GM19025 (cell line): Measurements from ENCODE around the gene ALDH3A2.
"Not testable (repeated sequence)": the region's sequence is repeated elsewhere in the genome, so short reads cannot be mapped to it uniquely, and the experiment has no call there.

Source experiments
- ATAC-seq: cut with Tn5 transposase; IDR thresholded peaks from one replicate; pipeline ENCODE4 v1.9.1; 2021; ENCODE audit warnings: mild to moderate bottlenecking, low read depth, moderate library complexity; ENCODE audit not compliant: unreplicated experiment

The ALDH3A2 gene

DNA sequence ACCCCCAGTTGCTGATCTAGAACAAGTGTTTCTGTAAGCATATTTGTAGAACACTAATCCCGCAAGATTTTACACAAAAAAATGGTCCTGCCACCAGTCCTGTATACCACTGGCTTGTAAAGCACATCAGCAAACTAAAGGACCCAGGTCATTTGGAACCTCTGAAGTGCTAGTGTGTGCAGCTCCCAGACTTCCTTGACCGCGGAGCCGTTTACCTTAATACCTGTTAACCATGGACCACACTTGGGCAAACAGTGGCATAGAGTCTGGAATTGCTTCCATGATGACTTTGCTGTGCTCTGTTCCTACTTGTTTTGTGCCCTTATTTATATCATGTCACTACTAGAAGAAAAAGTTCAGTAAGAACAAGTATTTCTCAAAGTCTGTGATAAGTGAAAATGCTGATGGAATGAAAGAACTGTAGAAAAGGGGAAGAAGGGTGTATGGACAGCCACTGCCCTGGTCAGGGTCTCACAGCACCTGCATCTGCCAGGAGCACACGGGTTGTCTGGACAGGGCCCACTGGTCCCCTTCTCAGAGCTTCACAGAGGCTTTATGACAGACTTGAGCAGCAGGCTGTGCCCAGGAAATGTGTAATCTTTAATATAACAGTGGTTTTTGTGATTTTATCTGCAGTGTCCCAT is 29.3 kb downstream of the ALDH3A2 start:
- no peak for ATAC-seq

DNA sequence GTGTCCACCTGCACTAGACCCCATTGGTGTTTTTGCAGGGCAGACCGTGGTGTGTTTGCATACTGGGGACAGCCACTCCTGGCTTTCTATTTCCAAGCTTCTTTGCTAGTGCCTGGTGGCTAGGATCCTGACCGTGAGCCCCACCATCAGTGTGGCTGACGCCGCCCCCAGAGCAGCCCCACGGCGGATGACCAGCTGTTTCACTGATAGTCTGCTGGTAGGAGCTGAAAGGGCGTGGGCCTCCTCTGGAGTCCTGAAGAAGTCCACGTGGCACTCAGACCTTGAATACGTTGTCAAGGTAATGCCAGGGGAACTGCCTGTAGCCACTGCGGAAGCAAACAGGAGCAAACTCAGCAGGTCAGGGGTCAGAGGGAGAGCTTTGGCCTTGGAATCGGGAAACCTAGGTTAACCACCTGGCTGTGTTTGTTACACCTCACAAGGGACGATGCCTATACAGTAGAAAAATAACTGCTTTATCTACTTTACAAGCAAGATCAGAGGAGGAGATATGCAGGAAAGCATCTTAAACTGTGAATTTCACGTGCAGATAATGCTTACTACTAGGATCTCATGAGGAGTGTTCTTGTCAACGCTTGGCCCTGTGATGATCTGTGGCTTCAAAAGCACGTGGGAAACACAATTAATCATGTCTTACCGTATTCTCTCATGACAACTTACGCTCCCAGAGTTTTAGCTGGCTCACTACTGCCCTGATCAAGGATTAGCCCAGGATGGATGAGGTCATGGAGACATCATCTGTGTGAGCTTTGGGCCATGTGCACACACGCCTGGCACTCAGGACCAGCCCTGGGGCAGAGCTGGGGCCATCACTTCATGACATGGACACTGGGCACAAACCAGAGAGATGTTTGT is 30.3 kb downstream of the ALDH3A2 start:
- no peak for ATAC-seq

DNA sequence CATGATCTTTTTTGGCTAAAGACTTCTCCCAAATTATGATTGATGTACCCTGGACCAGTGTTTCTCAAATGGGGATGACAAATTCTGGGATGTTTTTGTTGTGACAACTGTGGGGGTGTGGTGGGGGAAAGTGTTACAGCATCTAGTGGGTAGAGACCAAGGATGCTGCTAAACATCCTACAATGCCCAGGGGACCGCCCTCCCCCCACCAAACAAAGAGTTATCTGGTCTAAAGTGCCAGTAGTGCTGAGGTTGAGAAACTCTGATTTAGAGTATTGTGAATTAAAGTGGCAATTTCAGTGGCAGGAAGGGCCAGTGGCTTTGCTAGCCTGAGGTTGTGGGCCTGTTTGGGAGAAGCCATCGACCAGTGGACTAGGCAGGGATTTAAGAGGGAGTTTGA is 34.6 kb downstream of the ALDH3A2 start:
- no peak for ATAC-seq

DNA sequence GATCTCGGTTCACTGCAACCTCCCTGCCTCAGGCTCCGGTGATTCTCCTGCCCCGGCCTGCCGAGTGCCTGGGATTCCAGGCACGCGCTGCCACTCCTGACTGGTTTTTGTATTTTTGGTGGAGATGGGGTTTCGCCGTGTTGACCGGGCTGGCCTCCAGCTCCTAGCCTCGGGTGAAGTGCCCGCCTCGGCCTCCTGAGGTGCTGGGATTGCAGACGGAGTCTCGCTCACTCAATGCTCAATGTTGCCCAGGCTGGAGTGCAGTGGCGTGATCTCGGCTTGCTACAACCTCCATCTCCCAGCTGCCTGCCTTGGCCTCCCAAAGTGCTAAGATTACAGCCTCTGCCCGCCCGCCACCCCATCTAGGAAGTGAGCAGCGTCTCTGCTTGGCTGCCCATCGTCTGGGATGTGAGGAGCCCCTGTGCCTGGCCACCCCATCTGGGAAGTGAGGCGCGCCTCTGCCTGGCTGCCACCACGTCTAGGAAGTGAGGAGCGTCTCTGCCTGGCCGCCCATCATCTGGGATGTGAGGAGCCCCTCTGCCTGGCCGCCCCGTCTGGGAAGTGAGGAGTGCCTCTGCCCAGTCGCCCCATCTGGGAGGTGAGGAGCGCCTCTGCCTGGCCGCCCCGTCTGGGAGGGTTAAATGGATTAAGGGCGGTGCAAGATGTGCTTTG is 36.5 kb downstream of the ALDH3A2 start:
- not testable (repeated sequence) for ATAC-seq

DNA sequence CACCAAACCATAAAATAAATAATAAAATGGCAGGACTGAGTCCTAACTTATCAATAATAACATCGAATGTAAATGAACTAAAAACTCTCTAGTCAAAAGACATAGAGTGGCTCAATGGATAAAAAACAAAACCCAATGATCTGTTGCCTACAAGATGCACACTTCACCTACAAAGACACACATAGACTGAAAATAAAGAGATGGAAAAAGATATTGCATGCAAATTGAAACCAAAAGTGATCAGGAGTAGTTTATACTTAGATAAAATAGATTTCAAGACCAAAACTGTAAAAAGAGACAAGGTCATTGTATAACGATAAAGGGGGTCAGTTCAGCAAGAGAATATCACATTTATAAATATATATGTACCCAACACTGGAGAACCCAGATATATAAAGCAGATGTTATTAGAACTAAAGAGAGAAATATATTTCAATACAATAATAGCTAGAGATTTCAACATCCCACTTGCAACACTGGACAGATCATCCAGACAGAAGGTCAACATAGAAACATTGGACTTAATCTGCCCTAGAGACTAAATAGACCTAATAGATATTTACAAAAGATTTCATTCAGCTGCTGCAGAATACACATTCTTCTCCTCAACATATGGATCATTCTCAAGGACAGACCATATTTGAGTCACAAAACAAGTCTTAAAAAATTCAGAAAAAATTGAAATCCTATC is 38.0 kb downstream of the ALDH3A2 start:
- ATAC-seq = no peak

DNA sequence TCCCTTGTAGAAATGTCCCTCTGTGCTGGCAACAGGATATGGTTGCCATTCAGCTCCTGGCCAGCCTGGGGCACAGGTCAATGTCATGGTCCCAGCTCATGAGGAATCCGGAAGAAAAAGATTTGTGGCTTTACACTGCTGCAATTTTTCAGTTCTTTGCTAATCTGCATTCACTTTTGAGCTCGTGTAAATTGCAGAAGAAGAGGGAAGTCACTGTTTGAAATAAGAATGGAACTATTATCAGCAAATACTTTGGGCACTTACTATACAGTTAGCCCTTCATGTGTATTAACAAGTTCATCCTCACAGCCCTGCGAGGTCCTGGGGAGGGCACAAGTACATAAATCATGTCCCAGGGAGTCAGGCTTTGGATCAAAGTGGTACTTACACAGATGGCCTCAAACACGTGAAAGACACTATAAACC is 53.7 kb downstream of the ALDH3A2 start:
- ATAC-seq = no peak

DNA sequence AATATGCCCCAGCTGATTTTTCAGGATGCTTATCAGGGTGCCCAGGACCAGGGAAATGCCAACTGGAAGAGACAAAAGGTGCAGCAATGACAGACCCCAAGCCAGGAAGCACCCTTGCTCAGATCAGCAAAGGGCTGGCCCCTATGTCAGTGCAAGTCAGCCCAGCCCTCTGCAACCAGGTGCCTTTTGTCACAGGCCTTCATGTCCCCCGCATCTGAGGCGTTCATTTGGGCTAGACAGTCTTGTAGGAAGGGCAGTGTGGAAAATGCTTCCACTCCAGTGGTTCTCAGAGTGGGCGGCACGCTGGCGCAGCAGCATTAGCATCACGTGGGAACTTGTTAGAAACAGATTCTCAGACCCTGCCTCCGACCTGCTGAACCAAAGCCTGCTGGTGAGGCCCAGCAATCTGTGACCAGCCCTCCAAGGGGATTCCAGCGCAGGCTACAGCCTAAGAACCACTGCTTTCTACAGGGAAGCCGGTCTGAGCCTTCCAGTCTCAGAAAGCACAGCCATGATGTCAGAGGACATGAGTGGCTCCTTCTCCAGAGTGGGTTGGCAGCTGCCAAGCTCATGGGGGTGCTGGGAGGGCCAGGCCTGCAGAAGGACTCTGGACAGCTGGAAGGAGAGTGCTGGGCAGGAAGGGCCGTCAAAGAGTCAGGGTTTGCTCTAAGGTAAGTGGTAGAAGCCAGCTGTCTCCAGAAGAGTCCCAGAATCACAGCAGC is 54.7 kb downstream of the ALDH3A2 start:
- no peak for ATAC-seq

DNA sequence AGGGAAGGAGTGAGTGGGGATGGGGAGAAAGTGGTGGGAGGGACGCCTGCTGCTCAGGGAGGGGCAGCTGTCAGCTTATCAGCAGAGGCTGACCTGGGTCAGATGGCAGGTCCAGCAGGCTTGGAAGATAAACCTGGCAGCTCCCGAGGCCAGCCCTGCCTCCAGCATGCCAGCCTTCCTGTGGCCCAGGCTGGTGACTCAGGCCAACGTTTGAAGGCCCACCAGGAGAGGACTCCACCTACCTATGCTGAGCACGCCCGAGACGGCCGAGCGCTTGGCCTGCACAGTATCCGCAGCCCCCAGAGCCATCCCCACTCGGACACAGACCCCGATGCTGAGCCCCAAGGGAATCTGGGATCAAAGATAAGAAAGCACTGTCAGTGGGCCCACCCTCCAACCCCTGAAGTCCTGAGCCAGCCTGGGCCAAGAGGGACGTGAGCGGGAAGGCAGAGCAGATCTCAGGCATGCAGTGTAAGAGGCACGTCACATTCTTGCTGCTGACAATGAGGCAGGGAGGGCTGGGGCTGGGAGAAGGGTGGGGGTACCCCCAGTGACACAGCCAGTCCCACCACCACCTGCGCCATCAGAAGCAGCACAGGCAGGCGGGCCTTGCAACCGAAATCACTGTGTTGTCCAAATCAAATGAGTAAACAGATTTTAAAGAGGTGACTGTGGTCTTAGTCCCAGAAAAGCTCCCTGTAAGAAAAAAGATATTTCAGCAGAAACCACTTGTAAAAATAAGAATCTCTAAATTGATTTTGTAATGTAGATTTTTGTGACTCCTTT is 55.5 kb downstream of the ALDH3A2 start:
- ATAC-seq = no peak

DNA sequence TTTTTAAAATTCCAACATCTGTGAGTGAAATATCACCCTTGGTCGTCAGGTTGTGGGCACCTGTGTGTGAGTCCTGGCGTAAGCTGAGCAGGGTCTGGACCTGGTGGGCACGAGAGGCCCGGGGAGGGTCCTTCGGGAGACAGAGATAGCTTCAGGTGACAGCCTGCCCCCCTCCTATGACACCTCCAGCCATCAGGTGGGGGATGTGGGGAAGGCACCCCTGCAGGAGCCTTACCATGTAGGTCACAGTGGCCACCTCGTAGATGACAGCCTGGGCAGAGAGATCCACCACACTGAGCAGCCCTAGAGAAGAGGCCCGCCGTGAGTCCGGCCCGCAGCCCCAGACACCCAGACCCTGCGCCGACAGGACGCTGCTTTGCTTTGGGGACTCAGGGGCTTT is 56.6 kb downstream of the ALDH3A2 start:
- ATAC-seq = no peak

DNA sequence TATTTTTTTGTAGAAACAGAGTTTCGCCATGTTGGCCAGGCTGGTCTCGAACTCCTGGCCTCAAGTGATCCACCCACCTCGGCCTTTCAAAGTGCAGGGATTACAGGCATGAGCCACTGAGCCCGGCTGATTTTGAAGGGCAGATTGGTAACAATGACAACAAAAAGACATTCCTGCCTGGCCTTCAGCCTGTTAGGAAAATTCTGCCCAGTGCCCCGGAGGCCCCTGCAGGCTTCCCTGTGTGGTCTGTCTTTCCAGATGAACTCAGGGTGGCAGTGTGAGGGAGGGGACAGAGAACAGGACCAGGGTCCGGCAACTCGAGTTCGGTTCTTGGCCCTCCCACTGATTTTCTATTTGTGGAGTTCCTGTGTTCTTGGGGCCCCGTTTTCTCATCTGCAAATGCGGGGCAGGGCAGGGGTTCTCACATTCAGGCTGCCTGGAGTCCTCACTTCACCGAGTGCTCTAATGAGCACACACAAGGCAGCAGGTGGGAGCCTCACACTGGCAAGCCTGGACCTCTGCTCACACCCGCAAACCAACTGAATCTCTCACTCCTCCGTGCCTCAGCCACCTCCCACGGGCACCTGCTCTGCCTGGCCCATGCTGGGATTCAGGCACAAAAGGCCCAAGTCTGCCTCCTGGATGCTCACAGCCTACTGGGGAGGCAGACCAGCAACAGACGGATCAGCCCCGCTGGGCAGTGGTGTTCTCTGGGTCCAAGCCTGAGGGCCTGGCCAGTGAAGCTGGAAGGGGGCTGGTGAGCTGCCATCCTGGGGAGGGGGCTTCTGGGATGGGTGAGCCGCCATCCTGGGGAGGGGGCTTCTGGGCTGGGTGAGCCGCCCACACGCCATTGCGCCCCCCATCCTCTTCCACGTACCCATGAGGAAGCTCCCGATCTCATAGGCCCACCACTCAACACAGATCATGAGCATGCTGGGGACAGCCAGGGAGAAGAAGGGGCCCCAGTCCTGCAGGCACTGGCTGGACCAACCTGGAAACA is 57.5 kb downstream of the ALDH3A2 start:
- no peak for ATAC-seq

DNA sequence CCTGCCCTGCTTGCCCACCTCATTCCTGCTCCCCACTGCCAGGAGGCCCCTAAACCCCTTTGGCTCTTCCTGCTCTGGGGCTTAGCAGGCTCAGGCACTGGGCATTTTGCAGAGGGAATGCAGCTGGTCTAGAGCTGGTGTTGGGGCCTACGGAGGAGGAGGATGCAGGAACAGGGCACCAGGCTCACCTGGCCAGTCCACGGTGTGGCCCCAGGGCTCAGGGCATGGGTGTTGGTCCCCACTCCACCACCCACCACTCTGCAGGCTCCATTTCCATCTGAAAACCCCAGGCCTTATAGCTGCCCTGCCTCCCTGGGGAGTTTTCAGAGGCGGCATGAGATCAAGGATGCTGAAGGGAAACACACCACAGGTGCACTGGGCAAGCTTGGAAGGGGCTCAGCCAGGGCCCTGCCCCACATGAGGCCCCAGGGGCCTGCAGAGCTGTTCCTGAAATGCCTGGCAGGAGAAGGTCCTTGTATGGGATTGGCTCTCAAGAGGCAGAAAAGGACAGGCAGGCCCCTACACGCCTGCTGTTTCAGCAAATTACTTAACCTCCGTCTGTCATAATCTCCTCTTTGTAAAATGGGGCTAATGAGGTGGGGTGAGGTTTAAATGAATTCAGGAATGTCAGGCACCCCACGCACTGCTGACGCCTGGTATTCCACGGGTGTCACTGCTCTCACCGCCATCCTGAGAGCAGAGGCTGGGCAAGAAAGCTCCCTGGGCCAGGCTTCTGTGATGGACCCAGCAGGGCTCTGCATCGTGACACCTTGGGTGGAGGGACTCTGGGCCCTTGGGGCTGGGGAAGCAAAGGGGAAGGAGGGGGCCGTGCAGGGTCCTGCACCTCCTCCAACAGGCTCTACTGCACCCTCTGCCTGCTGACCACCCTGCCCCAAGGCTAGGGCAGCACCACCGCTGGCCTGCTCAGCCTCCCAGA is 58.5 kb downstream of the ALDH3A2 start:
- no peak for ATAC-seq

DNA sequence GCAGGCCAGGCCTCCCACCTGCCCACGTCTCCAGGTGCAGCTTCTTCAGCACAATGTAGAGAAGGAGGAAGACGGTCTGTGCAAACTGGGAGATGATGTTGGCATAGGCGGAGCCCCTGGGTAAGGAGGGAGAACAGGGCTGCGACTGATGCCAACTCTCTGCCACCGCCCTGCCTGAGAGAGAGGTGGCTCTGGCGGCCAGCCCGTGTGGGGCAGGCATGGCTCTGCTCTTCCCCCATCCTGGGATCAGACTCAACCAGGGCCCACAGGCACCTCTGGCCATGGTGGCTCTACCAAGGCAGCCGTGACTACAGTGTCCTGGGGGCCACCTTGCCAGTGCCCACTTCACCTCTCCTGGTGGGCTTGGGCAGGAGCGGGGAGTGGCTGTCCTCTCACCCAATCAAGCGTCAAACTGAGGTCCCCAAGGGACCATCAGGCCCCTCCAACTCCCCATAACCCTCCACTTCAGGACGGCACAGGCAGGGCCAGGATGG is 59.2 kb downstream of the ALDH3A2 start:
- no peak for ATAC-seq

DNA sequence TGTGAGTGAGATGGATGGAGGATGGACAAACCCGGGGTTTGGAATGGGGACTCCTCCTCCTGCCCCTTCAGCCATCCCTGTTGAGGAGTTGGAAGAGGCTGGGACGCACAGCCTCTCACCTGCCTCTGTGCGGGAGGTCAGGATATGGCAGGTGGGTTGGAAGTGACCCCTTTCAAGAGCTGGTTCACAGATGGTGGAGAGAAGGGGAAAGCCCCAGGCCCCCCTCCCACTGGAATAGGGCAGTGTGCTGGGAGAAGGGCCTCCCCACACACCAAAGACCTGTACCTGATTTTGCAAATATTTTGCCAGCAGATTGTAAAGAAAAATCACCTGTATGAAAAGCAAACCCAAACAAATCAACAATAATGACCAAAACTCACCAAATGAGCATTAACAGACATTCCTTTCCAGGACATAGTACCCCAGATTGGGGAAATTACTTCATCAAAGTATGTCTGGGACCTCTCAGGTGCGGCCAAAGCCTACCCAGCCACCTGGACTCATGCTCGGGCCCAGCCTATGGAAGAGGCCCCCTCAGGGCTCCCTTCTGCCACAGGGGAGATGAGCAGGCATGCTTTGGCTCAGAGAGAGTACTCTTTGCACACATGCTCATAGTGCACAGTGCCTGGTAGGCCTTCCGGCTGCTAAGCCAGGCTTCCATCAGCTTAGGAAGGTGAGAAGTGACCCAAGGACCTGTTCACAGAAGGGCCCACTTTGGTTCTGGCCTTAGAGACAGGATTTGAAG is 60.1 kb downstream of the ALDH3A2 start:
- ATAC-seq = no peak

DNA sequence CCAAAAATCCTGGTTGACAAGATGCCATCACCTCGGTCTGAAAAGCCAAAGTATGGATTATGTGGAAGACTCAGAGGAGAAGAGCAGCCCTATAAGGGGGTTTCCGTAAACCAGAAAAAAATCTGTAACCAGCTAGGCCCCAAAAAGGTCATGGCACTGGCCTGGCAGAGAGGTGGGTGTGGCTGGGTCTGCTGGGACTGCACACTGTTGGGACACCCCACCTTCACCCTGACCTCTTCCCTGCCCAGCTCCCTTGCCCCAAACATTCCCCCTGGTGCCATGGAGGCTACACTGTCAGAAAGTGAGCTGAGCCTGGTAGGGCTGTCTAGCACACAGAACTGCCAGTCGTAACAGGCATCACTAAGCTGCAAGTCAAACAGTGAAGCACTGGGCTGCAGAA is 61.3 kb downstream of the ALDH3A2 start:
- ATAC-seq = no peak

DNA sequence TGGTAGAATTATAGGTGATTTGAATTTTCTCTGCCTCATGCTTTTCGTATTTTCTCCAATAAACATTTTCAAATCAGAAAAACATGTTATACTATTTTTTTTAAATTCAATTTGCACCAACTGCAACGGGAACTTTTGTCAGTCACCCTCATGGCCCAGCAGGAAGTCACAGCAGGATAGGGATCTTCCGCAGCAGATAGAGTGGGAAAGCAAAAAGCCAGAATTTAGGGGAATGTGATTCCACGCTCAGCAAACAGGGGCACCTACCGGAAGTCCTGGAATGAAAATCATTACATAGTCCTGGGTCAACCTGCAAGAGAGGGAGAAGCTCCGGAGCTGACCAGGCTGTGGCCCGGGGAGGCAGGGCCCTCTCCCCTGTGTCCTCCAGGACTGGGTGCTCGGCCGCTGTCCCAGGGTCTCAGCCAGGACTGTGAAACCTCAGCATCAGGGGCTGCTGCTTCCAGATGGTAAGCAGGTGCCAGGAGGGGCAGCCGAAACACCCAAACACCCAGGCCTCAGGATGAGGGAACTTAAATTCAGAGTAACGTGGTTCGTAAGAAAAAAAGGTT is 64.0 kb downstream of the ALDH3A2 start:
- no peak for ATAC-seq

DNA sequence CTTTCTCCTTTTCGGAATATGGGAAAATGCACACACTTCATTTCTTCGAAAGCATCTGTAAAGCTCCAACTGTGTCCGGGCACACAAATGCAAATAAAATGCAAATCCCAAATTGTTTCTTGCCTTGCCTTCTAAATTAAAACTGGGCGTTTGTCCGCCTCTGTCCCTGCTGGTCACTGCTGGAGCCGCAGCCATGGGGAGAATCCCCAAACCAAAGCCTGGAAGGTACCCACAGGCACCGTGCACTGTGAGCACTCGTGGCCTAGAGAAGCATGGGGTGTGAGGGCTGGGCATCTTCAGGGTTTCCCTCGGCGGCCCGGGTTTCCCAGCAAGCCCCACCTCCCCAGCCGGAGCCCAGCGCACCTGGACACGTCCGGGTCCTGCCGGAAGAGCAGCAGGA is 64.9 kb downstream of the ALDH3A2 start:
- ATAC-seq = no peak
